Islet precursor cell (in vitro differentiated cells): ENCODE data around the gene ERCC5.

Source experiments
- DNase-seq: peaks from one replicate; pipeline ENCODE4 v3.0.0-alpha.2; 2018

Gene ERCC5

DNA sequence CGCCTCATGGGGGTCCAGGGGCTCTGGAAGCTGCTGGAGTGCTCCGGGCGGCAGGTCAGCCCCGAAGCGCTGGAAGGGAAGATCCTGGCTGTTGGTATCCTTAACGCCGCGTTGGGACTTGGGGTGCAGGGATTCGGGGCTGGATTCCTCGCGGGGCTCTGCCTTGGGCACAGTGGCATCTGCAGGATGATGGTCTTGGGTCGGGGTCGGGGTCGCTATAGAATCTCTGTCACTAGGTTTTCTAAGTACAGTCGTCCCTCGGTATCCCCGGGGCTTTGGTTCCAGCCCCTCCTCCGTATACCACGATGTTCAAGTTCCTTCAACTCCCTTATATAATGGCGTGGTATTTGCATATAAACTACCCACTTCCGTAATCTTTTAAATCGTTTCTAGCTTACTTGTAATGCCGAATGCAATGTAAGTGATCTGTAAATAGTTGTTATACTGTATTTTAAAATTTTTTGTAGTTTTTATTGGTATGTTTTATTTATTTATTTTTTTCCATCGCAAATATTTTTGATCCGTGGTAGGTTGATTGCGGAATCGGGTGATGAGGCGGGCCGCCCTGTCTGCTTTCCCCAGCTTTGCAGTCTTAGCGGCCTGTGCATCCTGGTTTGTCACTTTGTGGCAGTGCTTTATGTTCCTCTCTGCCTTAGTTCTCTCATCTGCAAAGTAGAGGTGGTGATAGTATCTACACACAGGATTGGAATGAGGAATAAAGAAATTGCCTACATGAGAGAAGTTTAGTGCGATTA lies 606 bp downstream of the ERCC5 start:
- DNase-seq = no peak

DNA sequence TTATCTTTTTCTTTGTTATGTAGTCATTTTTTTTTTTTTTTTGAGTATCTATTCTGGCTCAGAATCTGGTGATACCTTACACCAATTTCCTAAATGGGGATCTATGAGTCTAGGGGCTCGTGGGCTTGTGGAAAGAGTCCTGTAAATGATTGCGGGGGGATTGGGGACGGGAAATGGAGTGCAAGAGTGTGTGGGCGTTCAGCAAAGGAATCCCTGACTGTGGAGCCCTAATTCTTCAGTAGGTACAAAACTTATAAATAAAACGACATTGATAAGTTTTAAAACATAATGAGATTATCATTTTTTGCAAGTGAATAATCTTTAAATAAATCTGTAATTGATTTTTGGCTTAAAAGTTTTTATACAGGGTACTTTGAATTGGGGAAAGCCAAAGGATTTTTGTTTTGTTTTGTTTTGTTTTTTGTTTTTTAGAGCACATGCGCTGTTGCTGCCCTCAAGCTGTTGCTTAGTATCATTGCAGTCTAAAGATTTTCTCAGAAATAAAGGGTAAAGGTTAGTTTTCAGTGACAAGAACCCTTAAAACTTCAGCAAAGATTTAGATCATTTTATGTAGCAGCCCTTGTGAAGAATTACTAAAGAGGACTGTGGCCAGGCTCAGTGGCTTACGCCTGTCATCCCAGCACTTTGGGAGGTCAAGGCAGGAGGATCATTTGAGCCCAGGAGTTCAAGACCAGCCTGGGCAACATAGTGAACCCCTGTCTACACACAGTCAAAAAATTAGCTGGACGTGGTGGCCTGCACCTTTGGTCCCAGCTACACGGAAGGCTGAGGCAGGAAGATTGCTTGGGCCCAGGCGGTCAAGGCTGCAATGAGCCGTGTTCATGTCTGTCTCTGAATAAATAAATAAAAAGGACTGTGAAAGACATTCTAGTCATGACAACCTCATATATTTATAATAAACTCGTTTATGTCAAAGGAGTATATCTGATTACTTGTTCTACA lies 1.7 kb downstream of the ERCC5 start:
- DNase-seq = no peak

DNA sequence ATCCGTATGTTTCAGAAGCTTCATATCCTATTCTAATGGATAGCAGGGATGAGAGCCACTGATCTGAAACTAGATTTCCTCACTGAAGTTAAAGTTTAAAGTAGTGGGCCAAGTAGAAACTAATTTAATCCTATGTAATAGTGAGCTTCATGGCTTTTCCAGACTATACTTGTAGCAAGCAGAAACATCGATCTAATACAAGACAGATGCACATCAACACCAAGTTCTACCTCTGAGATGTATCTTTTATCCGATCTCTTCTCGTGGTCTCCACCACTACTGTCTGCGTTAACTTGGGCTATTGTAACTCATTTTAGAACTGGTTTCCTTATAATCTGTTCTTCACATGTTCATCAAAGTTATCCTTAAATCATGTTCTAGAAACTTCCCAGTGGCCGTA lies 3.1 kb downstream of the ERCC5 start:
- DNase-seq = no peak

DNA sequence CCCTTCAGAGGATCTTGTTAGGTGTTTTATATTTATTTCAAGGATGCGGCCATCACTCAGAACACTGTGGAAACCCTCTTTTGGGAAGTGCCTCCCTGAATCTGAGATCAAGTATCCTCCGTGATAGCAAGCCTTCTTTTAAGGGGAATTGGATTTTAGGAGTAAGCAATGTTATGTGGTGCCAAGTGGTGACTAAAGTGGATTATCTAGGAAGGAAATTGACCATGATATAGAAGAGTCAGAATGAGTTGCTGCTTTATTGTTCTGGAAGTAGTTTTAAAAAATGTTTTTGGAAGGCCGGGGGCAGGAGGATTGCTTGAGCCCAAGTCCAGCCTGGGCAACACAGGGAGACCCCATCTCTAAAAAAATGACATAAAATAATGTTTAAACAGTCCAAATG lies 6.7 kb downstream of the ERCC5 start:
- DNase-seq = no peak

DNA sequence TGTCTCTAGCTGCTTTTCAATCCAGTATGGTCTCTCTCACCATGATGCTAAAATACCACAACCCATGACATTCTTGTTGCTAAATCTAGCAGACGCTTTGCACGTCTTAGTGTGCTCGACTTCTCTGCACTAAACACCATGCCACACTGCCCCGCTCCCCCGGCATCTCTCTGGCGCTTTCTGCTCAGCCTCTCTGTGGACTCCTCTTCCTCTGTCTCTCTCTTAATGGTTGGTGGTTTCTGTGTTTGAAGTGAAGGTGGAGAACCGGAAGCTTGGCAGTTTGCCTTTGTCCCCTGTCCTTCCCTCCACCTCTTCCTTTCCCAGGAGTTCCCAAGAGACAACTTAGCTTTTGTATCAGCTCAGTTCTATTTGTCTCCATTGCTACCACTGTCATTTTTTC lies 8.8 kb downstream of the ERCC5 start:
- DNase-seq = no peak

DNA sequence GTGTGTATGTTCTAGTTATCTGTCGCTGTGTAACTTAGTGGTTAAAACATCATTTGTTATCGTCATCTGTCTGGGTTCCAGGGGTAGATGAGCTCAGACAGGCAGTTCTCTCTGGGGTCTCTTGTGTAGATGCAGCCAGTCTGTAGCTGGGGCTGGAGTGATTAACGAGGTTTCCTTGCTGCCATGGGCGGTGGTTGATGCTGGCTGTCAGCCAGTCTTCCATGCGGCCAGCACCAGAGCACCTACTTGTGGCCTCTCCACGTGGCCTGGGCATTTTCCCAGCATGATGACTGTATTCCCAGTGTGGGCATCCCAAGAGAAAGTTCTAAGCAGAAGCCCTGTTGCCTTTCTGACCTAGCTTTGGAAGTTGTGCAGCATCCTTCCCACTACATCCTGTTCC lies 10.7 kb downstream of the ERCC5 start:
- DNase-seq = no peak

DNA sequence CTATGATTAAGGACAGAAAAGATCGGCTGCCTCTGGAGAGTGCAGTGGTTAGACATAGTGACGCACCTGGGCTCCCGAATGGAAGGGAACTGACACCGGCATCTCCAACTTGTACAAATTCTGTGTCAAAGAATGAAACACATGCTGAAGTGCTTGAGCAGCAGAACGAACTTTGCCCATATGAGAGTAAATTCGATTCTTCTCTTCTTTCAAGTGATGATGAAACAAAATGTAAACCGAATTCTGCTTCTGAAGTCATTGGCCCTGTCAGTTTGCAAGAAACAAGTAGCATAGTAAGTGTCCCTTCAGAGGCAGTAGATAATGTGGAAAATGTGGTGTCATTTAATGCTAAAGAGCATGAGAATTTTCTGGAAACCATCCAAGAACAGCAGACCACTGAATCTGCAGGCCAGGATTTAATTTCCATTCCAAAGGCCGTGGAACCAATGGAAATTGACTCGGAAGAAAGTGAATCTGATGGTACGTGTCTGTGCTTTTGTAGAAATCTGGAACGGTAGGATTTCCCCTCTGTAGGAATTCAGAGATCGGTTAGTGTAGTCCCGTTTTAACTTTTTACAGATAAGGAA lies 16.9 kb downstream of the ERCC5 start:
- no peak for DNase-seq

DNA sequence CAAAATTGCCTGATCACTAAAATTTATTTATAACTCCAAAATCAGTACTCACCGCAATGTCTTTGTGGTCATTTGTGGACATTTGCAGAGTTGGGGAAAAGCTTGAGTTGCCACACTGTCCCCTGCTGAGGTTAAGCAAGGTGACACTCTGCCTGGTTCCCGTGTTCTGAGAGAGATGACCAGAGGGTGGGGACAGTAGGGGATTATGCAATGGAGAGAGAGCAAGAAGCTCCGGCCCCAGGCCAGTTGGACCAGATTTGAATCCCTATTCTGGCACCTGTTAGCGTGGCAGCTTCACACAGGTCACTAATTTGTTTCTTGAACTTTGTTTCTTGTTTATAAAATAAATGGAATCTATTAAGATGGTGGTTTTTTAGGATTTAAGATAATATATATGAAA lies 17.8 kb downstream of the ERCC5 start:
- DNase-seq = no peak

DNA sequence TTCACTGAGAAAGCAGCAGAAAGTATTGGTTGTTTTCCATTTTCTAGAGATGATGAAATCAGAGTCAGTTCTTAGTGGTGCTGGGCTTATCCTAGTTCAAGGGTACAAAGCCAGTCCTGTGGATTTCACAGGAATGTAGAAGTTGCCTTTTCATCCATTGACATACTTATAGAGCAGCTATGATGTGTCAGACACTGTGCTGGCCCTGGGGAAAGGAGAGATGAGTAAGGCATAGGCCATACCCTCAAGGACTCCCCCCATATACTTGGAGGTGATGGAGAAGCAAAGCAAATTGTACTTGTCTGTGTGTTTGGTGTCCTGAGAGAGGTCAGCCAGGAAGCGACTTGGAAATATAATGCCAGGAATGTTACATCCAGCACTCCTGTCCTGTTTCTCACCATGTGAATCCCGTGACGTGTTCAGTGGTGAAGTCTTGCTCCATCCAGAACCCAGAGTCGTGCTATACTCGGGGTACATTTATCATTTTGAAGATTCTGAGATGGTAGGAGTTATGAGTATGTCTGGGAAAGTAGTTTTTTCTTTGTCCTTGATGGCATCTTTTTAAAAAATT lies 22.6 kb downstream of the ERCC5 start:
- no peak for DNase-seq

DNA sequence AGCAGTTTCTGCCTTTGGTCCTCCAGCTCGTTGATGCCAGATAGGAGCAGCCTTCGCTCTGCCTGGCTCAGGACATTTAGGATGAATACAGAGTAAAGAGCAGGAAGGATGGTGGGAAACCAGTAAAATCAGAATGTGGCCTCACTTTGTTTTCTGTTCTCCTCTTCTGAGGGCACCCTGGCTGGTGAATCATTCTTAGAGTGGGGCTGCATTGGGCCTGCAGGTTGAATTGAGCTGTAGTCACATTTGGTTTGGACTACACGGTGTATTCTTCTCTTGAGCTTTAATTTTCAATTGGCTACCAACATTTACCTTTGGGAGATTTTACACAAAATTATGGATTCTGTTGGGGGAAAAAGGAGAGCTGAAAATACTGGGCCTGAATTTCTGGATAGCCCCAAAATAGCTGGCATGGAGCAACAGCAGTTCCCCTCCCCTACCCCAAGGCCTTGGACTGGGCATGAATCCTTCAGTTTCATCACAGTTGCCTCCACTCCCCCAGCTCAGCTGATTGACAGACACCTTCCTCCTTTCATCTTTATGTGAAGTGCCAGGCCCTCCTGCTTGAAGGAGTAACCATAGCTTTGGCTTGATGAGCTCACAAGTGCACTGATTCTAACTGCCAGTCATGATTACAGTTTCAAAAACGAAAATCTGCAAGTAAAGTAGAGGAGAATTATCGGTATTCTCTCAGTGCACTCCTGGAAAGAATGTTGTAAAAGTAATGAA lies 24.3 kb downstream of the ERCC5 start:
- no peak for DNase-seq

DNA sequence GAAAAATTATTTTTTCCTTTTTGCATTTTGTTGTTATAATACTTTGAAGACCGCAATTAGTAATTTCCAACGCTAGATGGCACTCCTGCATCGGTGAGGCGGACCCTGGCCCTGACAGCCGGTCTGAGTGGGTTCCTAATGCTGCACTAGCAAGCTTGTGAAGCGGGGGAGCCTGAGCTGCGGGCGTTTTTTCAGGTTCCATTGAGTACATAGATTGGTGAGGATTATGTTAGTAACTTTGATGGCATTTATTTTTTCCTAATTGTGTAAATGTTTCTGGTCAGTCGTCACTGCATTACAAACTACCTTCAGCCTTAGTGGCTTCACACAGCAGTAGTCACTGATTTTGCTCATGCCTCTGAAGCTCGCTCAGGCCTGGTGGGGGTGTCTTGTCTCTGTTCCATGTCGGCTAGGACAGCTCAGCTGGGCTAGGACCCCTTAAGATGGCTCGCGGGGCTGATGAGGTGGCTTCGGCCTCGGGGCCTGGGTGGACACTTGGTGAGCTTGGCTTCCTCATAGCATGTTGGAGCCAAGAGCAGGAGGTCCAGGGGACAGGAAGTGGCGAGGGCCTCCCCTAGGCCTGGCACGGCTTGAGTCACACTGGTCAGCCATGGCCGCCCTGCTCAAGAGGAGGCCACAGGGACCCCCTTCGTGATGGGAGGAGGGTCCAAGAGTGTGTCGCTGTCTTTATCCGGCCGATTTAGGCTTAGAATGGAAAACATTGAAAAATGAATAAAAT lies 25.0 kb downstream of the ERCC5 start:
- DNase-seq = peak; percentile 75

DNA sequence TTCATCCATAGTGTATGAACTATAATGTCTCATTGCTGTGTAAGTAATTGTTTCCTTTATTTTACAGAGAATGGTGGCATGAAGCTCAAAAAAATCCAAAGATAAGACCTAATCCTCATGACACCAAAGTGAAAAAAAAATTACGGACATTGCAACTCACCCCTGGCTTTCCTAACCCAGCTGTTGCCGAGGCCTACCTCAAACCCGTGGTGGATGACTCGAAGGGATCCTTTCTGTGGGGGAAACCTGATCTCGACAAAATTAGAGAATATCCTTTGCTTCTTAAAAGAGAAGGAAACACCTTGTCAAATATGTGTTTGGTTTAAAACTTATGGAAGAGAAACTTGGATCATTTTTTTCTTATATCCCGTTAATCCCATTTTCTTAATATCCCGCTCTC lies 26.3 kb downstream of the ERCC5 start:
- no peak for DNase-seq

DNA sequence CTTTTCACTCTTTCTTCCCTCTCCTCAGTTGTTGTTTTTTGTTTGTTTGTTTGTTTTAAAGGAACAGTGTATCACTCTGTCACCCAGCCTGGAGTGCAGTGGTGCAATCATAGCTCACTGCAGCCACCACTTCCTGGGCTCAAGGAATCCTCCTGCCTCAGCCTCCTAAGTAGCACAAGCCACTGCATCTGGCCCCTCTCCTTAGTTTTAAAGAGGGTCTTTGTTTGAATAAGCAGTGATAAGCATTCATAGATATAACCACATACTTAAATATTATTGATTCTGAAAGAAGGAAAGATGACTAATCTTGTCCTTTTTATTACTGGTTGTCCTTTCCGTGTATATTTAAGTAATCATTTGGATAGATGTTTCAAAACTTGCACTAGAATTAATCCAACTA lies 26.7 kb downstream of the ERCC5 start:
- DNase-seq = no peak

DNA sequence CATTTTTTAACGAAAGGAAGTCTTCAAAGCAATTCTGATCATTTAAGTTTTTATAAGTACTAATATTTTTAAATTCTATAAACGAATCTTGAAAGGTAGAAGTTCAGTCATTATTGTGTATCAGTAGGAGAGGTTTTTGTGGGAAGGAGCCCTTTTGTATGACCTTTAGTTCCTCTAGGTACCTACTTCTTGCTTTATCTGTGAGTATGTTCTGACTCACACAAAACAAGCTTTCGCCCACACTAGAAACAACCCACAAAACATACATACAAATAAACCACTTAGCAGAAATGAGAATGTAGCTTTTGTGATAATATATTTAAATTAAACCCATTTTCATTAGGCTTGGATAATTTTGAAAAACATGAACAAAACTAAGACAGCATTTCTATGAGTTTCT lies 27.8 kb downstream of the ERCC5 start:
- no peak for DNase-seq

DNA sequence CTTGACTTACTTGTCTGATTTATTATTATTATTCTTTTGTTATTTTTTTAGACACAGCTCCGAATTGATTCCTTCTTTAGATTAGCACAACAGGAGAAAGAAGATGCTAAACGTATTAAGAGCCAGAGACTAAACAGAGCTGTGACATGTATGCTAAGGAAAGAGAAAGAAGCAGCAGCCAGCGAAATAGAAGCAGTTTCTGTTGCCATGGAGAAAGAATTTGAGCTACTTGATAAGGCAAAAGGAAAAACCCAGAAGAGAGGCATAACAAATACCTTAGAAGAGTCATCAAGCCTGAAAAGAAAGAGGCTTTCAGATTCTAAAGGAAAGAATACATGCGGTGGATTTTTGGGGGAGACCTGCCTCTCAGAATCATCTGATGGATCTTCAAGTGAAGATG lies 29.4 kb downstream of the ERCC5 start:
- no peak for DNase-seq

DNA sequence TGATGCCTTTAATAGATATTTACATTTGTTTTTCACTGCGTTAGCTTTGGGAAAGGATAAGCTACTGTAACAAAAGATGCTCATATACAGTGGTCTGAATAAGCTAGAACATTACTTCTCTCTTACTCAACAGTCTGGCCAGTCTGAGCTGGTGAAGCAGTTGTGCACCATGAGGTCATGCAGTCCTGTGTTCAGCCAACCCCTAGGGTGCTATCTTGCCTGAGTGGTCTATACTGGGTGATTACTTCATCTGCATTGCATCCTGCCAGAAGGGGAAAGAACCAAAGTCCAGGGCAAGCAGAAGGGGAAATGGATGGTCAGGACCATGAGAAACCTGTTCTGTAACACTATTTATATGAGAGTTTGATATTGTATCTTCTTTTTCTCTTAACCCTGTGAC lies 31.5 kb downstream of the ERCC5 start:
- DNase-seq = peak; percentile 74

DNA sequence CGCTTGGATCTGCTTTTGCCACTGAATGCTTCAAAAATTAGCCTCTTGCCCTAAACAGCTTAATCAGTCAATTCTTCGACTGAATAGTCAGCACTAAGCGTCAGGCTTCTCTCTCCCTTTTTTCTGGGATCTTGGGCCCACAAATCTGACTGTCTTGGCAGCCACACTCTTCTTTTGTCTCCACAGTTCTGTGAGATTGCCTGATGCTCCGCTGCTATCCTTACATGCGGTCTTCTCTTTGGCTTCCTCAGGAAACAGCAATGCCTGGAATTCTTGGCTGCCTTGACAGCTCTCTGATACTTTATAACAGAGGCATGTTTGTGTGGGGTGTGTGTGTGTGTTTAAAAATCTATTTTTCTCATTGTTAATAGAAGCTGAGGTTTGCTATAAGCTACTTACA lies 32.6 kb downstream of the ERCC5 start:
- no peak for DNase-seq

DNA sequence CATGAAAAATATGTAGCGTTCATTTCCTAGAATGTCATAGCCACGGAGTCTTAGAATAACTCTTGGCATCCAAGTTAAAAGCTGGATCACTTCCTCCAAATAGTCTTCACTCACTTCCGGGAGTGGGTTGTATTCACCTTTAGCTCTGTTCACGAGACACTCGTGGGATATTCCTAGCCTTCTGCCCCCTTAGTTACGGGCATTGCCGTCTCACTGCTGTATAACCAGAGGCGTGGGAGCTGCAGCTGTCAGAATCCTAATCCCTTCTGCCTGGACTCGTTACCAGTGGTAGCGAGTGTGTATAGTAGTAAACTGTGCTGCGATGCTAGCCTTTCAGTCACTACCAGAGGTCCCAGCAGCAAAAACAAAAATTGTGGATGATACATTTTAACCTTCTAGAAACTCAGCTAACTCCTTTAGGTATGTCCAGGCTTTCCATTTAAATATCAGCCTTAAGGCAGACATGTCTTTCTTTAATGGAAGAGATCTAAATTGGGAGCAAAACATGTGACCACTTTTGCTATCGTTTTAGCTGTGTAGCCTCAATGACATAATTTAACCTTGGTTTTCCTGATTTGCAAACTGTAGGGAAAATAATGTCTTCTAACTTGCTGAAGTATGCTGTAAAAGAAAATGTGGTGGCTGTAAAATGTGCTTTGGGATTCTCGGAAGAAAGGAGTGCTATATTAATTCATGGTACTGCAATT lies 34.1 kb downstream of the ERCC5 start:
- no peak for DNase-seq

DNA sequence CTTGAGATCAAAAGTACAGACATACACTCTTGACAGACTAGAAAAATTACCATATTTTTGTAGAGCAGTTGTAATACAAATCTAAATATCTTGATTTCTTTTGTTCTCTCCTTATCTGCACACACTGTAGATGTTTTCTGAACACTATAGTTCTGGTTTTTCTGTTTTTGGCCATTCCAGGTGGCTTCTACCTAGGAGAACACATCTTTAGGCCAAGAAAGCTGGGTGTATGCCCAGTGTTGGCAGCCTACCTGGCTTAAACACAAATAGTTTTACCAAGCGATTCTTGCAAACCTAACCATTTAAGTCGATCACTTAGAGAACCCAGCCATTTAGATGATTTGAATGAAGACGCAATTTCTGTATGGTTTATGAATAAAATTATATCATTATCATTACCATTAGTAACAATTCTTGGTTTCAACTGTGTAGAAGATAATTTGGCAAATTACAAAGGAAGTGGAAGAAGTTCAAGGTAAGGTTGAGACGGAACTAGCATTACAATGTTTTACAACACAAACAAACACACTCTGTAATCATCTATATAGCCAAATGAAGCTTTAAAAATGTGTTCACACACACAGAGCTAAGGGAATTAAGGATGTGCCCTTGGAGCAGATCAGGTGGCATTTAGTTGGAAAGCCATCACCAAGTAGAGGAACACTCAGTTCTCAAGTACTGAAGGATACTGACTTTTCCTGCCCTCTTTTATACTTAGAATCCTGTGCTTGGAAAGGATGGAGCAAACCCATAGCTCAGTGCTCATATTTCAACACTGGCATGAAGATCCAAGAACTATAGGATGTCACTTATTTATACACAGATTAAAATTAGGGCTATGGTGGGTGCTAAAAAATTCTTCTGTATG lies 36.2 kb downstream of the ERCC5 start:
- no peak for DNase-seq

DNA sequence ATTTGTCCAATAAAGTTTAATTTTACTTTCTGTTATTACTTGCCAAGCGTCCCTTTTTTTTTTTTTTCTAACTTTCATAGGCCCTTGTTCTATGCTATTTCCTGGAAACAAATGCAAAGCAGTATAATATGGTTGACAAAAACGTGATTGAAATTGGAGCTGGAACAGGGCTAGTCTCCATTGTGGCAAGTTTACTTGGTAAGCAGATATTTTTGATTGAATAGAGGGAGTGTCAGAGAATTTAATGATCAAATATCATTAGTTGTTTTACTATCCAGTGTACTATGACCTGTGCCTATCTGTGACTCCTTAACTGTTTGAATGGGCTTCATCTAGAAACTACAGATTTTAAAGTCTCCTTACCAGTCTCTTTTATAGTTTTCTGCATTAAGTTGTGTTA lies 46.7 kb downstream of the ERCC5 start:
- DNase-seq = no peak
